K562 (cell line): Measurements from ENCODE around the gene IFT172. TPM values are rescaled to one million over a fixed set of nuclear protein-coding genes. Genes with fewer than 3 reads are reported as not detected.

Experiments
- HINFP ChIP-seq: fragments of 450-650 bp; conservative IDR thresholded peaks from 2 replicates; pipeline ENCODE4 v1.6.1; 2016; ENCODE audit warnings: missing genetic modification characterization, low read depth, mild to moderate bottlenecking, control low read depth, missing compliant biosample characterization
- MGA ChIP-seq: fragments of 450-650 bp; IDR thresholded peaks from 2 replicates; pipeline ENCODE4 v1.6.1; 2016; ENCODE audit warnings: mild to moderate bottlenecking, moderate library complexity
- NCOA4 ChIP-seq: fragments of 450-650 bp; IDR thresholded peaks from 2 replicates; pipeline ENCODE4 v1.6.1; 2018; ENCODE audit warnings: mild to moderate bottlenecking; ENCODE audit not compliant: partially characterized antibody
- NKRF ChIP-seq: fragments of 450-650 bp; IDR thresholded peaks from 2 replicates; pipeline ENCODE4 v1.6.1; 2016; ENCODE audit warnings: borderline replicate concordance
- RBFOX2 ChIP-seq: fragments of 200-400 bp; formaldehyde crosslinking; IDR thresholded peaks from 2 replicates; pipeline ENCODE4 v1.6.1; 2017; ENCODE audit warnings: low read depth, mild to moderate bottlenecking, low read length, moderate library complexity
- SP1 ChIP-seq: sonication (generic); formaldehyde crosslinking; IDR thresholded peaks from 2 replicates; pipeline ENCODE4 v1.8.1; 2022; ENCODE audit warnings: mild to moderate bottlenecking, missing genetic modification reagents
- polyA plus RNA-seq, 8 experiments: library from polyadenylated mRNA; depleted of rRNA in 4 of 8; stranded (reverse) in 5 of 8; unstranded in 3 of 8; fragments of >200 nt; fragmentation: Nextera tagmentation in 2 of 8; fragmentation: Illumina TruSeq in 1 of 8; extraction: Ambion mirVana in 2 of 8; extraction: Trizol in 1 of 8; gene quantifications; 2 replicates each; pipeline versions ENCODE4 v1.2.1 to v1.2.3, GENCODE V29; 2011 to 2014; ENCODE audit warnings: inconsistent platforms in 1 of 8, missing spikeins in 1 of 8
- total RNA-seq, 7 experiments: library from RNA; depleted of rRNA in 6 of 7; stranded (reverse); fragments of >200 nt in 6 of 7; fragmentation: Illumina TruSeq in 2 of 7; extraction: Trizol in 2 of 7; gene quantifications; 2 replicates each; pipeline versions ENCODE4 v1.2.1 to v1.2.3, GENCODE V29; 2011 to 2021; ENCODE audit warnings: low replicate concordance in 1 of 7
- TF ChIP-seq, protein P1 (sequence below): IDR thresholded peaks from 2 replicates; pipeline ENCODE4 v1.6.1; 2011; ENCODE audit not compliant: insufficient read length; ENCODE audit errors: extremely low read depth
- TF ChIP-seq, protein P2 (sequence below): fragments of 450-650 bp; IDR thresholded peaks from 2 replicates; pipeline ENCODE4 v1.6.1; 2016

IFT172 gene
- total and polyA plus RNA-seq, 9 of the 15 experiments (the other 6 are each of a cell fraction or from before 2014, with no cell fraction given) = 5.6 to 19.1 (median 13.5) TPM

- TF ChIP-seq MGA = peak; percentile 49
- TF ChIP-seq SP1 (CRISPR knock-in tag) = 0 out of 2 replicates have a peak, but pooled peaks have one; percentile 4
- peak; percentile 43; the same call in 1 of the 2 replicates for TF ChIP-seq NKRF
- no peak for TF ChIP-seq NCOA4
- TF ChIP-seq, protein P1, sequence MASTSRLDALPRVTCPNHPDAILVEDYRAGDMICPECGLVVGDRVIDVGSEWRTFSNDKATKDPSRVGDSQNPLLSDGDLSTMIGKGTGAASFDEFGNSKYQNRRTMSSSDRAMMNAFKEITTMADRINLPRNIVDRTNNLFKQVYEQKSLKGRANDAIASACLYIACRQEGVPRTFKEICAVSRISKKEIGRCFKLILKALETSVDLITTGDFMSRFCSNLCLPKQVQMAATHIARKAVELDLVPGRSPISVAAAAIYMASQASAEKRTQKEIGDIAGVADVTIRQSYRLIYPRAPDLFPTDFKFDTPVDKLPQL = no peak
- peak; percentile 3 for TF ChIP-seq RBFOX2
- TF ChIP-seq, protein P2, sequence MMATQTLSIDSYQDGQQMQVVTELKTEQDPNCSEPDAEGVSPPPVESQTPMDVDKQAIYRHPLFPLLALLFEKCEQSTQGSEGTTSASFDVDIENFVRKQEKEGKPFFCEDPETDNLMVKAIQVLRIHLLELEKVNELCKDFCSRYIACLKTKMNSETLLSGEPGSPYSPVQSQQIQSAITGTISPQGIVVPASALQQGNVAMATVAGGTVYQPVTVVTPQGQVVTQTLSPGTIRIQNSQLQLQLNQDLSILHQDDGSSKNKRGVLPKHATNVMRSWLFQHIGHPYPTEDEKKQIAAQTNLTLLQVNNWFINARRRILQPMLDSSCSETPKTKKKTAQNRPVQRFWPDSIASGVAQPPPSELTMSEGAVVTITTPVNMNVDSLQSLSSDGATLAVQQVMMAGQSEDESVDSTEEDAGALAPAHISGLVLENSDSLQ = peak; percentile 60
- no peak for TF ChIP-seq HINFP (tag)
Measured at GRCh38 chr2:27428978-27429541, 60.5 kb downstream of the IFT172 start (continued).
